ENCODE data around the gene LEFTY1. TPM values are rescaled to one million over a fixed set of nuclear protein-coding genes. Genes with fewer than 3 reads are reported as not detected.

LEFTY1 gene
- total and polyA plus RNA-seq, 2 donors (not counting 1 experiment from before 2014, with no cell fraction given), result 0.07 TPM; not detected in 1

GRCh38 chr1:225866981-225867380 lies 22.0 kb downstream of the LEFTY1 start:
- ChIA-PET POLR2A (interaction anchor here (1.3 kb wide), 1 partner anchor 89 kb away, joined by 3 read pairs; the partner anchor contains the start of gene SRP9), CTCF (no interaction called here)
- Histone ChIP-seq H3K4me2 (replicated peaks; ENCODE audit: low read depth, low read length, poor library complexity, severe bottlenecking) (peak overlapping the region; percentile 4), H3K27ac (ENCODE audit: low read length in 2 of 2) (no peak overlapping the region), H3K27me3 (replicated peaks in 1 of 4; ENCODE audit: control extremely low read depth in 1 of 4, control insufficient read depth in 3 of 4, insufficient read depth in 4 of 4, low read length in 3 of 4) (no peaks in the 10 kb centered on the region), H4K20me1 (ENCODE audit: control insufficient read depth, insufficient read depth, low read length, poor library complexity, severe bottlenecking) (peaks cover 23% of the 10 kb centered on the region), H3K4me3 (ENCODE audit: control extremely low read depth in 1 of 5, extremely low read depth in 1 of 5, insufficient read depth in 1 of 5, low read depth in 2 of 5, low read length in 4 of 5) (no peak overlapping the region), H3K79me2 (ENCODE audit: control insufficient read depth, insufficient read depth, low read length) (no peaks in the 10 kb centered on the region), H3K9me3 (ENCODE audit: control extremely low read depth in 1 of 3, control insufficient read depth in 2 of 3, insufficient read depth in 1 of 3, low read length in 2 of 3) (no peaks in the 10 kb centered on the region), H2AFZ (ENCODE audit: insufficient read depth, low read depth, low read length, poor library complexity, severe bottlenecking) (no peak overlapping the region), H3K9ac (ENCODE audit: low read length) (no peak overlapping the region), H3K4me1 (ENCODE audit: control insufficient read depth in 2 of 2, insufficient read depth in 2 of 2, low read length in 2 of 2) (peaks cover 10 to 17% of the 10 kb centered on the region in 2 donors), H3K36me3 (replicated peaks in 1 of 2; ENCODE audit: control extremely low read depth in 1 of 2, control insufficient read depth in 1 of 2, extremely low read depth in 1 of 2, insufficient read depth in 2 of 2, low read length in 1 of 2) (peaks cover 1 to 89% of the 10 kb centered on the region in 2 experiments)
- peak overlapping the region; percentile 23 for H3K27ac Mint-ChIP-seq
- WGBS (ENCODE audit: insufficient coverage), result 55% methylated on average over 4 of the region's 6 CpGs
- H3K9me3 Mint-ChIP-seq (ENCODE audit: insufficient read depth), result no peaks in the 10 kb centered on the region
- no peak for TF ChIP-seq EZH2 (IDR thresholded peaks at IDR 0.05; ENCODE audit: borderline replicate concordance, insufficient read depth, low read depth, low read length, poor library complexity, severe bottlenecking)
- TF ChIP-seq CTCF (IDR thresholded peaks at IDR 0.05), result no peak
- ATAC-seq (ENCODE audit: low read depth) (no peak), DNase-seq (no peak)
- intact Hi-C loops (cut with micrococcal nuclease), result no loop called here
- peaks cover 12% of the 10 kb centered on the region for H3K4me1 Mint-ChIP-seq
- no peaks in the 10 kb centered on the region for H3K27me3 Mint-ChIP-seq
- H3K4me3 Mint-ChIP-seq, result no peak overlapping the region

- Mint-ChIP-seq H3K9me3 (ENCODE audit: insufficient read depth) (no peaks in the 10 kb centered on the region), H3K4me1 (peaks cover 12% of the 10 kb centered on the region), H3K27me3 (no peaks in the 10 kb centered on the region), H3K4me3 (no peak overlapping the region), H3K27ac (peak overlapping the region; percentile 78)
- no peak for TF ChIP-seq EZH2 (IDR thresholded peaks at IDR 0.05; ENCODE audit: borderline replicate concordance, insufficient read depth, low read depth, low read length, poor library complexity, severe bottlenecking)
- TF ChIP-seq CTCF (IDR thresholded peaks at IDR 0.05), result no peak
- H3K27me3 ChIP-seq (replicated peaks in 1 of 4; ENCODE audit: control extremely low read depth in 1 of 4, control insufficient read depth in 3 of 4, insufficient read depth in 4 of 4, low read length in 3 of 4), result no peaks in the 10 kb centered on the region
- ChIA-PET CTCF (interaction anchor here (0.7 to 0.8 kb wide), 2 partner anchors 23 to 384 kb away, joined by 3 read pairs; no protein-coding TSS in a partner anchor), POLR2A (interaction anchor here (1.3 kb wide), 1 partner anchor 88 kb away, joined by 3 read pairs; the partner anchor contains the start of gene SRP9)
- ATAC-seq (ENCODE audit: low read depth), result peak; percentile 86
- H3K79me2 ChIP-seq (ENCODE audit: control insufficient read depth, insufficient read depth, low read length), result no peaks in the 10 kb centered on the region
- WGBS (ENCODE audit: insufficient coverage), result 48% methylated on average over 3 of the region's 8 CpGs
- H3K27ac ChIP-seq (ENCODE audit: low read length in 2 of 2), result peak overlapping the region in 1 of 2 donors; percentile 59
- peaks cover 1 to 89% of the 10 kb centered on the region in 2 experiments for H3K36me3 ChIP-seq (replicated peaks in 1 of 2; ENCODE audit: control extremely low read depth in 1 of 2, control insufficient read depth in 1 of 2, extremely low read depth in 1 of 2, insufficient read depth in 2 of 2, low read length in 1 of 2)
- H3K4me1 ChIP-seq (ENCODE audit: control insufficient read depth in 2 of 2, insufficient read depth in 2 of 2, low read length in 2 of 2), result peaks cover 10 to 17% of the 10 kb centered on the region in 2 donors
- no peaks in the 10 kb centered on the region for H3K9me3 ChIP-seq (ENCODE audit: control extremely low read depth in 1 of 3, control insufficient read depth in 2 of 3, insufficient read depth in 1 of 3, low read length in 2 of 3)
- intact Hi-C loops (cut with micrococcal nuclease), result no loop called here
- peak overlapping the region; percentile 4 for H3K4me2 ChIP-seq (replicated peaks; ENCODE audit: low read depth, low read length, poor library complexity, severe bottlenecking)
- peaks cover 21% of the 10 kb centered on the region for H4K20me1 ChIP-seq (ENCODE audit: control insufficient read depth, insufficient read depth, low read length, poor library complexity, severe bottlenecking)
- no peak overlapping the region for H3K9ac ChIP-seq (ENCODE audit: low read length)
- no peak overlapping the region for H3K4me3 ChIP-seq (ENCODE audit: control extremely low read depth in 1 of 5, extremely low read depth in 1 of 5, insufficient read depth in 1 of 5, low read depth in 2 of 5, low read length in 4 of 5)
- peak; percentile 53 for DNase-seq
- H2AFZ ChIP-seq (ENCODE audit: insufficient read depth, low read depth, low read length, poor library complexity, severe bottlenecking), result no peak overlapping the region
Observed at GRCh38 chr1:225866061-225866837, 22.7 kb downstream of the LEFTY1 start.
